HG03571 (cell line): Measurements from ENCODE around the gene NFATC4.

Experiments used
- ATAC-seq: cut with Tn5 transposase; IDR thresholded peaks from one replicate; pipeline ENCODE4 v1.9.1; 2021; ENCODE audit not compliant: unreplicated experiment

NFATC4 gene

DNA sequence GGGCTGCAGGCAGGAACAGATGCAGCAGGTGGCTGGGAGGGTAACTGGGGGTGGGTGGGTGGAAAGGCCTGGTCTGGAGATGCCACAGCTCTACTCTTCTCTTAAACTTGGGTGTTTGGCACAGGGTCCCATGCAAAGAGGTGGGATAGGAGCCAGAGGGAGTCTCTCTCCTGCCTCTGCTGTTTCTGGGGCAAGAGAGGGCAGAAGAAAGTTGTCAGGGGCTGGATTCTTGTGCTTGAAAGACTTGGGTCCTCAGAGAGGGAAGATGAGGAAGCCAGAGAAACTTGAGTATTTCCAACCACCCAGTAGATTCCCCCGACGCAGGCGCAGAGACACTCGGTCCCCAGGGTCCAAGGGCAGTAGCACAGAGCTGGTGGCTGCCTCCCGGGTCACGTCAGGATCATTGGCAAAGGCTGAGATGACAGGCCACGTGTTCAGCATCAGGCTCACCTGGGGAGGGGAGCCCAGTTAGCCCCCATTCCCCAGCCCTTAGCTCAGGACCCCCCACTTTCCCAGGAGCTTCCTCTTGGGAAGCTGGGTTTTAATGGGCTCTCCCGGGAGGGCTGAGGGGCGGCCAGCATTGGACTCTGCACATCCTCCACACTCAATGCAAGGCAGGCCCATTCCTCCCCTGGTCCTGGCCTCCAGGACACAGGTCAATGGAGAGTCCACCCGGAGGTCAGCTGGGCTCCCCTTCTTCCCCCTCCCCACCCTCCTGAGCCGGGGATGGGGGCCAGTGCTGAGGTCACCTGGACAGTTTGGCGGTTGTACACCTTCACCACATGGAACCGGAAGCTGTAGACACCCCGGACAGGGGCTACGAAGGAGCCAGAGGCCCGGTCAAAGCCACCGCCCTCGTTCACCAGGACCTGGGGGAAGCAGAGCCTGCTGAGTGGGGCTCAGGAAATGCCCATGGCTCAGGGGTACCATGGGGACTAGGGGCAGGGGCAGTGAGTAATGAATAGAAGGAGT is 59.8 kb downstream of the NFATC4 start:
- ATAC-seq = no peak

DNA sequence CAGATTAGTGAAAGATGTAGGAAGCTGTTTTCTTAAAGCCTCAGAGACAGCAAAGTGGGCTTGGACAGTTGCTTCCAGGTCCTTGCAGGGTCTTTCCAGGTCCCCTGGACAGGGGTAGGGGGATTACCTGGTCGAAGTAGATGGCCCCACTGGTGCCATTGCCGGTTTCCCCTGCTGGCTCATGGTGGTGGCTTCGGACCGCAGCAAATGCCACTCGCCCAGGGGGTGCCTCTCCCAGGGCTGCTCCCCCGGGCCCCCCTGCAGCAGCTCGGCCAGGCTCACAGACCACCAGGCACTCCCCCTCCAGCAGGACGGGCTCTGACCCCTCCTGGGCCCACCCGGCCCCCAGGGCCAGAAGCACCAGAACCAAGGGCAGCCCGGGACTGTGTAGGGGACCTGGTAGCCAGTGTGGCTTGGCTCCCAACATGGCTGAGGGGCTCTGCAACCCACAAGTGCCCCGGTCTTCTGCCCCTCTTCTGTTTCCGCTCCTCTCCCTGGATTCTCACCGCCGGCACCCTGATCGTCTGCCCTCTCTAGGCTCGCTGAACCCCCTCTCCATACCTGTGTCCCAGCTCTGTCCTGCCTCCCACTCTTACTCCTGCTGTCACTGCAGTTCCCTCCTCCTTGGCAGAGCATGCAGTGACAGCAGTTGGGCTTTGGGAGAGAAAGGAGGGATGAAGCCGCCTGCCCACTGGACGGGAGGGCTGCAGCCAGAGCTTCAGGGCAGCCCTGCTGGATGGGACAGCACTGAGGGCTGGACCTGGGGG is 60.8 kb downstream of the NFATC4 start:
- ATAC-seq = no peak
